ENCODE measurements around the gene ADCY1. TPM values are rescaled to one million over a fixed set of nuclear protein-coding genes. Genes with fewer than 3 reads are reported as not detected.

The ADCY1 gene
- total RNA-seq, 4 donors from 2014 or later: 2.3 to 4.8 (median 2.8) TPM

- no peak for TF ChIP-seq CTCF (IDR thresholded peaks at IDR 0.05)
- DNase-seq (ENCODE audit: low spot score) (no peak), ATAC-seq (ENCODE audit: low FRiP score) (no peak)
These were observed 50.9 kb downstream of the ADCY1 start for GRCh38 chr7:45625067-45625466.

DNA sequence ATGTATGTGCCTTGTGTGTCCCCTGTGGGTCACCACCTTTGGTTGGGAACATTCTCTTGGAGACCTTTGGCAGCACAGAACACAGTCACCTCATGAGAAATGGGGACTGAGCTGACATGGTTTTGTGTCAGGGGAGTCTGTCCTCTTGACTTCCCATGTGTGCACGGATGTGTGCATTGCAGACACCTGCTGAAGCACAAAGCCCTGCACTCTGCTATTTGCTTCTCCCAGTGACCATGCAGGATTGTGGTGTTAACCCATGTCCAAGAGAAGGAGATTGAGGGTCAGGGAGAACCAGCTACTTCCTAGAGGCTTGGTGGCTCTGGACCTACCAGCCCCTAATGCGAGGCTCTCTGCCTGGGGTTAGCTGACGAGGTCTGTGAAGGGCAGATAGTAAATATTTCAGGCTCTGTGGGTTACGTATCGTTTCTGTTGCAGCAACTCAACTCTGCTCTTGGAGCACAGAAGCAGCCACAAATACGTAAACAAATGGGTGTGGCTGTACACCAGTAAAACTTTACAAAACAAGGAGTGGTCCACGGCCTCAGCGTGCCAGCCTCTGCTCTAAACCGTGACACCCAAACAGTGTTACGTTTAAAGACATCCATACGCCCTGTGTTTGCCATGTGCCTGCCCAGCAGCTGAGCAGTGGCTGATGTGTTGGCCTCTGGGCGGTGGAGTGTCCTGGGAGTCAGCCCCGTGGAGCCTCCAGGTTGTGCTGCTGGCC lies 51.7 kb downstream of the ADCY1 start:
- TF ChIP-seq CTCF (IDR thresholded peaks at IDR 0.05): no peak
- DNase-seq (ENCODE audit: low spot score): no peak
- ATAC-seq (ENCODE audit: low FRiP score): no peak

- ATAC-seq (ENCODE audit: low FRiP score) (no peak), DNase-seq (ENCODE audit: low spot score) (no peak)
These were observed 52.6 kb downstream of the ADCY1 start for GRCh38 chr7:45626441-45627430.

GRCh38 chr7:45627691-45628456 lies 53.7 kb downstream of the ADCY1 start:
- DNase-seq (ENCODE audit: low spot score): no peak
- TF ChIP-seq CTCF (IDR thresholded peaks at IDR 0.05): no peak
- peak; percentile 14 for ATAC-seq (ENCODE audit: low FRiP score)

More at GRCh38 chr7:45626441-45627430, 52.6 kb downstream of the ADCY1 start:
- no peak for TF ChIP-seq CTCF (IDR thresholded peaks at IDR 0.05)

- no peak for ATAC-seq (ENCODE audit: low FRiP score)
- no peak for DNase-seq (ENCODE audit: low spot score)
- no peak for TF ChIP-seq CTCF (IDR thresholded peaks at IDR 0.05)
These were observed 57.4 kb downstream of the ADCY1 start for GRCh38 chr7:45631569-45631968.

- no peak for TF ChIP-seq CTCF (IDR thresholded peaks at IDR 0.05)
- ATAC-seq (ENCODE audit: low FRiP score): no peak
- no peak for DNase-seq (ENCODE audit: low spot score)
These were observed 62.6 kb downstream of the ADCY1 start for GRCh38 chr7:45636733-45637132.
